NK-92 treated with Interleukin-12 subunit alpha and Interleukin-12 subunit beta, amount 100 ng/mL, for 24 hours (cell line): ENCODE results near the gene BLM.
A peak's percentile ranks its signal among the peaks of the same experiment; 100 is the strongest.
"Not testable (repeated sequence)": the region's sequence is repeated elsewhere in the genome, so short reads cannot be mapped to it uniquely, and the experiment has no call there.

Experiments
- DNase-seq: peaks from one replicate; lab custom pipeline; 2025; lab: John Stamatoyannopoulos, UW

The BLM gene

DNA sequence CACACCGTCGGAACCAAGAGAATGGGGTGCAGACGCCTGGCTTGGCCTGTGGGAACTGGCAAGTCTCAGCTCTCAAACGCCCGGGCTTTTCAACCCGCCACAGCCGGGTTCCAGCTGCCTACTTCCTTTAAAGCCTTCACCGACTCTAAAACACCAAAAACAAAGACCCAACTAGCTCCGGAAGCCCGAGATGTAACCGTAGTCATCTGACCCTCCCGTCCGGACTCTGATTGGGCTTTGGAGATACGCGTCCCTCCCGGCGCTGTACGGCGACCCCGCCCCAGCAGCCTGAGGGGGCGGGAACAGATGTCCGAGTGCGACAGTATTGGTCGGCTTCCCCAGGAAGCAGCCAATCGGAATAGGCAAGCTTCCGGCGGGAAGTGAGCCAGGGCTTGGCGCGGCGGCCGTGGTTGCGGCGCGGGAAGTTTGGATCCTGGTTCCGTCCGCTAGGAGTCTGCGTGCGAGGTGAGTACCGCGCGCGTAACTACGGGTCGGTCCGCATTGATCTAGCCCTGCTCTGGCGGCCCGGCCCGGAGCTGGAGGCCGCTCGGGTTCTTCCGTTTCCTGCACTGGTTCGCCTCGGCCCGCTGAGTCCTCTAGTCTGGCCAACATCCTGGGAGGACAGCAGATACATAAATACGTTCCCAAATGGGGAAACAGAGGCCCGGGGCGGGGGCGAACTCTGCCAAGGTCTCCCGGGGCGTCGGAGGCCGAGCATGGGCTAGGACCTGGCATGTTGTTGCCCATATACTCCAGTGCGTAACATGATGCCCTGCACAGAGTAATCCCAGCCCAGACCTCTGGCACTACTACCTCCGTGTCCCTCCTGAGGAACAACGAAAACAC, at the start of gene BLM:
Gene BLM, plus strand, starts transcription at position 371 of the 846 bp plus-strand sequence. CDS start 30,047 bp downstream, outside the sequence.
- peak; percentile 95 for DNase-seq

DNA sequence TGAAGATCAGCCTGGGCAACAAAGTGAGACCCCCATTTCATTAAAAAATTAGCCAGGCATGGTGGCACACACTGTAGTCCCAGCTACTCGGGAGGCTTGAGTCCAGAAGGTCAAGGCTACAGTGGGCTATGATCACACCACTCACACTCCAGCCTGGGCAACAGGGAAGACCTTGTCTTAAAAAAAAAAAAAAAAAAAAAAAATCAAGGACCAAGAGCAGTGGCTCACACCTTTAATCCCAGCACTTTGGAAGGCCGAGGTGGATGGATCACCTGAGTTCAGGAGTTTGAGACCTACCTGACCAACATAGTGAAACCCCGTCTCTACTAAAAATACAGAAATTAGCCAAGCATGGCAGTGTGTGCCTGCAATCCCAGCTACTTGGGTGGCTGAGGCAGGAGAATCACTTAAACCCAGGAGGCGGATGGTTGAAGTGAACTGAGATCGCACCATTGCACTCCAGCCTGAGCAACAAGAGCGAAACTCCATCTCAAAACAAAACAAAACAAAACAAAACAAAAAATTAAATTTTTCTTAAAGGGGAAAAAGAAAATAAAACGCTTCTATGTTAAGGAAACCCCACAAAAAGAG, 49.3 kb upstream of the BLM start:
- DNase-seq, result not testable (repeated sequence)

- not testable (repeated sequence) for DNase-seq
These were observed 46.5 kb upstream of the BLM start for GRCh38 chr15:90670631-90671030.

DNA sequence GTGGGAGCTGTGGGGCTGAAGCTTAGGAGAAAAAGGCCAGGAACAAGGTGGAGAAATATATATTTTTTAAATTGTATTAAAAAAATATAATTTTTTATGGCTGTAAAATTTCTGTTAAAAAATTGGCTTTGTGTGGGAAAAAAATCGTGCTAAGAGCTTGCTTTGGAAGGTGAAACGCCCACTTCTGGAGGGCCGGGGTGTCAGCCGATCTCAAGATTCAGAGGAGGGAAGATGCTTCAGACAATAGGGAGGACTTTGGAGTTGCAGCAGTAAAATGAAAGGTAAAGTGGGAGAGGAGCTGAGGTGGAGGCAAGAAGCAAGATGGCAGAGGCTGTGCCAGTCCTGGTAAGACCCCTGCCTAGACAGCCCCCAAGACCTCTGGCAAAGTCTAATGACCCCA, 45.9 kb upstream of the BLM start:
- no peak for DNase-seq

DNA sequence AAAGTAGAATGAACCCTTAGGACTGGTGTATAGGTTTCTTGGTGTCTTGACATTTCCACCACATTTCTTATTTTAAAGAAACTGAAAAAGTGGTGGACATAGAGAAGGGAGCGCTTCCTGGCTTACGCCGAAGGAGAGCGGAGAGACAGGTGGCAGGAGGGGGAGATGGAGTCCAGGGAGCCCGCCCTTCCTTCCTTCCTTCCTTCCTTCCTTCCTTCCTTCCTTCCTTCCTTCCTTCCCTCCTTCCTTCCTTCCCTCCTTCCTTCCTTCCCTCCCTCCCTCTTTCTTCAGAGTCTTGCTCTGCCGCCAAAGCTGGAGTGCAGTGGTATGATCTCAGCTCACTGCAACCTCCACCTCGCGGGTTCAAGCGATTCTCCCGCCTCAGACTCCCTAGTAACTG, 43.8 kb upstream of the BLM start:
- not testable (repeated sequence) for DNase-seq

GRCh38 chr15:90674476-90674875, 42.7 kb upstream of the BLM start:
- DNase-seq, result no peak

DNA sequence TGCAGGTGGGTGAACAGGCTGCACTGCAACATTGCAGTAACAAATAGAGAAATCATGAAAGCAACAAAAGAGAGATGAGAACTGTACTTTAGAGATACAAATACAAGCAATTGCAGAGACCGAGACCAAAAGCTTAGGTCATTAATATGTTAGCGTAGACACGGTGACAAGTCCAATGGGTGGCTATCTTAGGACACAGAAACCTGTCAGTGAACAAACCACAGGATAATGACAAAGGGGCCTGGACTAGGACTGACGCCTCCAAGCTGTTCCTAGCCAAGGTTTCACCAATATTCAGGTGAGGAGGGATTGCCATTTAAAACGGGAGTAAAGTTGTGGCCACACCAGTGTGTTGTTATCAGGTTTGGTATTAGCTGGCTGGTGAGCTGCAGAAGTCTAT, 41.7 kb upstream of the BLM start:
- no peak for DNase-seq

- no peak for DNase-seq
These were observed 39.0 kb upstream of the BLM start for GRCh38 chr15:90677807-90678790.

DNA sequence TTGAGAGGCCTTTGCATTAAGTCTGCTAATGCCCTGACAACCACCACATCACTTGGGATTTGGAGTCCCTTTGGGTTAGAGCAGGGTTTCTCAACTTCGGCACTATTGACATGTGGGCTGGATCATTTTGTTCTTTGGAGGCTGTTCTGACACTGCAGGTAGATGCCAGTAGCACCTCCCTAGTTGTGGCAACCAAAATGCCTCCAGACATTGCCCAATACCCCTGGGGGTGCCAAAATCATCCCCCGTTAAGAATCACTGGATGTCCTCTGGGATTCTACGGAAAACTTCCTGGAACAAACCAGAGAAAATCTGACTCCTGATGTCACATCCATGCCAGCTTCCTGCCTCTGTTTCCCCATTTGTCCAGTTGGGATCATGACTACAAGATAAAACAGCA, 37.2 kb upstream of the BLM start:
- no peak for DNase-seq

- no peak for DNase-seq
These were observed 36.7 kb upstream of the BLM start for GRCh38 chr15:90680371-90680935.

- no peak for DNase-seq
These were observed 36.1 kb upstream of the BLM start for GRCh38 chr15:90681056-90681455.

GRCh38 chr15:90681480-90681879, 35.7 kb upstream of the BLM start:
- no peak for DNase-seq

DNA sequence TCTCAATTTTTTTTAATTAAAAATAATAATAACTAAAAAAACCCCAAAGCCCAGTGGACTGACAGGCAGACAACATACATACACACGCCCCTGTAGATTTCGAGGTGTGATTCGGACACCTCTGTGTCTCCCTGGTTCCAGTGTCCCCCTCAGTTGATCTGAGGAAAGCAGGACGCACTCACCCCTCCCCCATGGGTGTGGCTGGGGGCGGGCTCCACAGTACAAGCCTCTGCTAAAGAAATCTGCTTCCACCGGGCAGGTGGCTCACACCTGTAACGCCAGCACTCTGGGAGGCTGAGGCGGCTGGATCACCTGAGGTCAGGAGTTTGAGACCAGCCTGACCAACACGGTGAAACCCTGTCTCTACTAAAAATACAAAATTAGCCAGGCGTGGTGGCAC, 33.8 kb upstream of the BLM start:
- DNase-seq, result no peak

DNA sequence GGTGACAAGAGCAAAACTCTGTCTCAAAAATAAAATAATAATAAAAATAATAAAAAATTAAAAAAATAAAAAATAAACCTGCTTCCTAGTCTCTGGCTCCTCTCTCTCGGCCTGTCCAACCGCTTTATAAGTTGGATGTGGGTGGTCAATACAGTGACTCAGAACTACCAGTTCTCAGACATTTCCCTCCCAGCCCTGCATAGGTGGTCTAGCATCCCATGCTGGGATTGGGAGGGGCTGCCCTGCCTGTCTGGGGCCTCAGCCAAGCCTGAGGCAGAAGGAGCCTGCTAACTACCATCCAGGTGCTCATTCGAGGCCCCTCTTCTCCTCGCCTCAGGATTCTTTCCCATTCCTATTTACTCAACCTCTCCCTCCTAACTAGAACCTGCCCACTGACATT, 33.3 kb upstream of the BLM start:
- no peak for DNase-seq

DNA sequence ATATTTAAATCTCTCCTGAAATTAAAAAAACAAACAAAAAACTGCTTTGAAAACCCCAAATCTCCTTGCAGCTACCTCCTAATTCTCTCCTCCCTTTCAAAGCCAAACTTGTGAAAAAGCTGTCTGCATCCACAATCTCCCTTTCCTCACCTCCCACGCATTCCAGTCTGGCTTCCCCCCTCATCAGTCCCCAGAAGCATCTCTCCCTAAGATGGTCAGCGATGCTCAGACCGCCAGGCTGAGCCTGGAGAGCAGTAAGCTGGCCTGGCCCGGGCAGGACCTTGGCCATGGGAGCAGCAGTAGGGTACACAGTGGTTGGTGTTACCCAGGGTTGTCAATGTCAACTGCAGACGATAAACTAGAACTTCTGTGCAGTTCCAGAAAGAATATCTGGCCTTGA, 32.9 kb upstream of the BLM start:
- no peak for DNase-seq

DNA sequence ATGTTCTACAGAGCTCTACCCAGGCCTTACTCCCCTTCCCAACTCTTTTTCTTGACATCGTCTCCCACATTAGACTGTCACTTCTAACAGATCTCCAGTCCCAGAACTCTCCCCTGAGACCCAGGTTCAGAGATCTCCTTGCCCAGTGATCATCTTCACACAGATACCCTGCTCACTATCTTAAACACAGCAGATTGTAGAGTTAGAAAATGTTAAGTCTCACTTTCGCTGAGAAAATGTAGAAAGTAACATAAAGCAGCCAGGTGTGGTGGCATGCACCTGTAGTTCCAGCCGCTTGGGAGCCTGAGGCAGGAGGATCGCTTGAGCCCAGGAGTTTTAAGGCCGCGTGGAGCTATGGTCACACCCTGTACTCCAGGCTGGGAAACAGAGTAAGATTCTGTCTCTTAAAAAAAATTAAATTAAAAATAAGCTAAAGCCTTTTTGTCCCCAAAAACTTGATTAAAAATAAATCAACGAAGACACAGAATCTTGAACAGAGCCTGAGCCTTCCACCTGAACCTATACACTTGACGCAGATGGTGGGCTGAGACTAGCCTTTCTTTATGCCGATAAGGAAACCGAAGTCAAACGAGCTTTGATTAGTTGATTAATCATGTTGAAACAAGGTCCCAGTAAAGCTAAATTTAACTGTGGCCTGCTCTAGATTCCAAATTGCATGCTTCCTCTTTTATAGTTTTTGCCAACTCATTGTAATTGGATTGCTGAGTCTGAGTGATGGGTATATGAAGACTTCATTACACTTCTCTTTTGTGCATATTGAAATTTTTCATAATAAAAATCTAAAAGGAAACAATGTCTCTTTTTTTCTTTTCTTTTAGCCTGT, 31.3 kb upstream of the BLM start:
- no peak for DNase-seq

DNA sequence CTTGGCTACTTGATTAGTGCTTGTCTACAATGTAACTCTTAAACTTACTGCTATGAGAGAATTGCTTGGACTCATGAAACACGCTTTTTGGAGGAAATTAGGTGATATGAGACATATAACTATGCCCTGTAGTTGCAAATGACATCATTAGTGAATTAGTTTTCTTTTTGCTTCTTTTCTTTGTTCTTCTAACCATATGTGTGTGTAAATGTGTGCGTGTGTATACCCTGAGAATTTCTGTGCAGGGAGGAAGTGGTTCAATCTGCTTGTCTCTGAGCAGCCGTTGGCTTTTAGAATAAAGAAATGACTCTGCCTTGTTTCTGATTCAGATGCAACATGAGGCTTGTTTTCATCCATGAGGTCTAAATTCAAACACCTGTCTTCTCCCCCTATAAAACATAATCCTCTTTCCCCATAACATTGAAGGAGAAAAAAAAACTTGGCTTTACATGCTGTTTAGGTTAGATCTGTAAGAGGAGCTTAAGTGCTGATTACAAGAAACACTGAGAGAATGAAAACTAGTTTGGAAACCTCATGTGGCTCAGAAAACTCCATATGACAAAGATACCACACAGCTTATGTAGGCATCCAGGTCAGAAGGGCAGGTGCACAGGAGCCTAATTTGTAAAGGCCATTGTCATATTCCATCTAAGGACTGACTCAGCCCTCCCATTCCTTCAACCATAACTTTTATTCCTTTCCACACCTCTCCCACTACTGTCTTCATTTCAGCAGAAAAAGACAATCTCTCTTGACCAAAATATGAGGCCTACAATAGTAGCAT, 30.5 kb upstream of the BLM start:
- DNase-seq, result no peak

DNA sequence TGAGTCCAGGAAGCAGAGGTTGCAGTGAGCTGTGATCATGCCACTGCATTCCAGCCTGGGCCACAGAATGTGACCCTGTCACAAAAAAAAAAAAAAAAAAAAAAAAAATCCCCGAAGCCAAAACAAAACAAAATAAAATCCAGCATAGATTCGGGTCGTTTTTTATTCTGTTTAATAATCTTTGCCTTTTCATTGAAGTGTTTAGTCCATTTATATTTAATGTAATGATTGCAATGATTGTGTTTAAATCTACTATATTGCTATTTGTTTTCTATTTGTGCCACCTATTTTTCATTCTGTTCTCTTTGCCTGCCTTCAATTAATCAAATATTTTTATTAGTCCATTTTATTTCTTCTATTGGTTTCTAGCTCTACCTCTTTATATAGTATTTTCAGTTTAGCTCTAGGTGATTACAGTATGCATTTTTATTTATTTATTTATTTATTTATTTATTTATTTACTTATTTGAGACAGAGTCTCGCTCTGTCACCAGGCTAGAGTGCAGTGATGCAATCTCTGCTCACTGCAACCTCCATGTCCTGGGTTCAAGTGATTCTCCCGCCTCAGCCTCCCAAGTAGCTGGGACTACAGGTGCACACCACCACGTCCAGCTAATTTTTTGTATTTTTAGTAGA, 27.7 kb upstream of the BLM start:
- not testable (repeated sequence) for DNase-seq

DNA sequence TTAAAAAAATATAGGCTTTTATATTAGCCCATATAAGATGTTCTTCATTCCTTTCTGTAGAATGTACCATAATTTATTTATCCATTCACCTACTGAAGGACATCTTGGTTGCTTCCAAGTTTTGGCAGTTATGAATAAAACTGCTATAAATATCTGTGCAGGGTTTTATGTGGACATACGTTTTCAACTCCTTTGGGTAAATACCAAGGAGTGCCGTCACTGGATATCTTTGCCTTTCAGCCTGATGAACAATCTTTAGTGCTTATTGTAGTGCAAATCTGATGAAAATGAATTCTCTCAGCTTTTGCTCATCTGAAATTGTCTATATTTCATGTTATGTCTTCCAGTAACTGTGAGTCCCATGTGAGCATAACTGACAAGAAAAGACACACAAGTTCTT, 26.6 kb upstream of the BLM start:
- no peak for DNase-seq

- DNase-seq, result no peak
These were observed 25.8 kb upstream of the BLM start for GRCh38 chr15:90691369-90691768.
